Large intestine (tissue), 3 donors: ENCODE data around the gene GJD3. TPM values are rescaled to one million over a fixed set of nuclear protein-coding genes. Genes with fewer than 3 reads are reported as not detected.
"Not testable (repeated sequence)": the region's sequence is repeated elsewhere in the genome, so short reads cannot be mapped to it uniquely, and the experiment has no call there.

ENCODE experiments used
- DNase-seq, 2 donors: peaks; one replicate each; pipeline versions ENCODE4 v3.0.0 to v3.0.0-alpha.2; 2013
- H3K27ac ChIP-seq: one replicate; pipeline ENCODE4 v1.5.1; 2013; ENCODE audit warnings: low read length
- H3K27me3 ChIP-seq: 2 replicates; pipeline ENCODE4 v1.6.1; 2013; ENCODE audit warnings: low read length; ENCODE audit not compliant: control insufficient read depth, insufficient read depth
- H3K36me3 ChIP-seq: 2 replicates; pipeline ENCODE4 v1.6.1; 2013; ENCODE audit warnings: low read length; ENCODE audit not compliant: control insufficient read depth, insufficient read depth
- H3K4me1 ChIP-seq: one replicate; pipeline ENCODE4 v1.6.1; 2013; ENCODE audit warnings: low read length; ENCODE audit not compliant: control insufficient read depth, insufficient read depth
- H3K4me3 ChIP-seq: one replicate; pipeline ENCODE4 v1.5.1; 2013; ENCODE audit warnings: low read length
- H3K9me3 ChIP-seq: one replicate; pipeline ENCODE4 v1.6.1; 2013; ENCODE audit warnings: mild to moderate bottlenecking, low read depth, low read length, moderate library complexity; ENCODE audit not compliant: control insufficient read depth
- WGBS: methylation state at CpG from one replicate; pipeline ENCODE4 v1.1.5; 2013; ENCODE audit warnings: low lambda C conversion rate; ENCODE audit not compliant: insufficient coverage; 5-methylcytosine and 5-hydroxymethylcytosine counted together
- polyA plus RNA-seq: library from polyadenylated mRNA; unstranded; fragments of 120-200 nt; gene quantifications from one replicate; pipeline ENCODE4 v1.2.1, GENCODE V29; 2013

GJD3 gene
- polyA plus RNA-seq, 1 donor, result 0.36 TPM

- not testable (repeated sequence) for H3K36me3 ChIP-seq, H3K27me3 ChIP-seq, DNase-seq
Observed at GRCh38 chr17:40386555-40386954, 22.0 kb upstream of the GJD3 start.

GRCh38 chr17:40382251-40382650, 17.7 kb upstream of the GJD3 start:
- H3K27ac ChIP-seq, result no peak overlapping the region
- 85% methylated on average over 3 of the region's 4 CpGs for WGBS
- H3K4me3 ChIP-seq, result no peak overlapping the region
- no peak for DNase-seq
- H3K27me3 ChIP-seq, result no peaks in the 10 kb centered on the region
- H3K9me3 ChIP-seq, result no peaks in the 10 kb centered on the region
- no peaks in the 10 kb centered on the region for H3K4me1 ChIP-seq
- no peaks in the 10 kb centered on the region for H3K36me3 ChIP-seq

More at GRCh38 chr17:40386555-40386954, 22.0 kb upstream of the GJD3 start:
- WGBS, result 80% methylated on average over 1 of the region's 3 CpGs
- not testable (repeated sequence) for H3K9me3 ChIP-seq, H3K27ac ChIP-seq, H3K4me1 ChIP-seq, H3K4me3 ChIP-seq

- no peak for DNase-seq
- Histone ChIP-seq H3K4me3 (no peak overlapping the region), H3K9me3 (no peaks in the 10 kb centered on the region), H3K4me1 (no peaks in the 10 kb centered on the region), H3K36me3 (no peaks in the 10 kb centered on the region), H3K27me3 (no peaks in the 10 kb centered on the region), H3K27ac (no peak overlapping the region)
- WGBS, result 100% methylated on average over 1 of the region's 7 CpGs
Observed at GRCh38 chr17:40378966-40379365, 14.4 kb upstream of the GJD3 start.

GRCh38 chr17:40377832-40378231, 13.3 kb upstream of the GJD3 start:
- WGBS, result 100% methylated on average over 2 of the region's 13 CpGs
- no peaks in the 10 kb centered on the region for H3K27me3 ChIP-seq
- H3K9me3 ChIP-seq, result no peaks in the 10 kb centered on the region
- no peak for DNase-seq
- no peak overlapping the region for H3K27ac ChIP-seq
- no peak overlapping the region for H3K4me3 ChIP-seq
- no peaks in the 10 kb centered on the region for H3K36me3 ChIP-seq
- H3K4me1 ChIP-seq, result no peaks in the 10 kb centered on the region

GRCh38 chr17:40376541-40376940, 12.0 kb upstream of the GJD3 start:
- H3K36me3 ChIP-seq, H3K27ac ChIP-seq, H3K27me3 ChIP-seq, H3K4me1 ChIP-seq, H3K4me3 ChIP-seq, DNase-seq, H3K9me3 ChIP-seq: not testable (repeated sequence)
- no CpG with 5 or more reads among the region's 6 CpGs for WGBS

DNA sequence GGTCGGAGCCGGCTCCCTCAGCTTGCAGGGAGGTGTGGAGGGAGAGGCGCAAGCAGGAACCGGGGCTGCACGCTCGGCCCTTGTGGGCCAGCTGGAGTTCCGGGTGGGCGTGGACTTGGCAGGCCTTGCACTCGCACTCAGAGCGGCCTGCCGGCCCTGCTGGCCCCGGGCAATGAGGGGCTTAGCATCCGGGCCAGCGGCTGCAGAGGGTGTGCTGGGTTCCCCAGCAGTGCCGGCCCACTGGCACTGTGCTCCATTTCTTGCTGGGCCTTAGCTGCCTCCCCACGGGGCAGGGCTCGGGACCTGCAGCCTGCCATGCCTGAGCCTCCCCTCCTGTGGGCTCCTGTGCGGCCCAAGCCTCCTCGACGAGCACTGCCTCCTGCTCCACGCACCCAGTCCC, 11.2 kb upstream of the GJD3 start:
- H3K9me3 ChIP-seq, H3K27ac ChIP-seq, H3K4me3 ChIP-seq, H3K36me3 ChIP-seq, H3K27me3 ChIP-seq, H3K4me1 ChIP-seq, DNase-seq: not testable (repeated sequence)
- WGBS, result no CpG with 5 or more reads among the region's 21 CpGs

DNA sequence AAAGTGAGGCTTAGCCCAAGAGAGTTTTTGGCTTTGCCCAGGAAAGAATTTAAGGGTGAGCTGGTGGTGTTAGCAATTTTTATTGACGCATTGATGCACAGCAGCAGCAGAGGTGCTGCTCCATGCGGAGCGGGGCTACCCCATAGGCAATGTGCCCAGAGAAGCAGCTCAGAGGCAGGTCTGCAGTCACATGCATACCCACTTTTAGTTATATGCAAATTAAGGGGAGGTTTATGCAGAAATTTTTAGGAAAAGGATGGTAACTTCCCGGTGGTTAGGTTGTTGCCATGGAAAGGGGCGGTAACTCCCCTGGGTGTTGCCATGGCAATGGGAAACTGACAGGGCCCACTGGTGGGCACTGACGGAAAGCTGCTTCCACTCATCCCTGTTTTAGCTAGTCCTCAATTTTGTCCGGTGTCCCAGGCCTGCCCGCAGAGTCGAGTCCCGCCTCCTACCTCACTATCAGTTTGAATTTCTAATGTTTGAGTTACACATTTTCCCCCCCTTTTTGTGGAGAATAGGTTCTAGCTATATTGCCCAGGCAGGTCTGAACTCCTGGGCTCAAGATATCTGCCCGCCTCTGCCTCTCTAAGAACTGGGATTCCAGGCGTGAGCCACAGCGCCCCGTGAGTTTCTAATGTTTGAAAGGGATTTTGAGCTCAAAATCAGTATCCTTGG, 10.4 kb upstream of the GJD3 start:
- 93% methylated on average over 3 of the region's 14 CpGs for WGBS
- H3K4me3 ChIP-seq, result no peak overlapping the region

DNA sequence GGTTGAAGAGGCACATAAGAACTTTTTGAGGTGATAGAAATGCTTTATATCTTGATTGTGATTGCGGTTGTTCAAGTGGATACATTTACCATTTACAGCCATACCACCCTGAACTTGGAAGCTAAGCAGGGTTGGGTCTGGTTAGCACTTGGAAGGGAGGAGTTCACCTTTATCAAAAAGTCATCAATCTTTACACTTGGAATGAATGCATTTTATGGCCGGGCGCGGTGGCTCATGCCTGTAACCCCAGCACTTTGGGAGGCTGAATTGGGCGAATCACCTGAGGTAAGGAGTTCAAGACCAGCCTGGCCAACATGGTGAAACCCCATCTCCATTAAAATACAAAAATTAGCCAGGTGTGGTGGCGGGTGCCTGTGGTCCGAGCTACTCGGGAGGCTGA, 9.5 kb upstream of the GJD3 start:
- Histone ChIP-seq H3K27me3 (no peaks in the 10 kb centered on the region), H3K36me3 (no peaks in the 10 kb centered on the region), H3K27ac (no peak overlapping the region), H3K9me3 (peaks cover 3% of the 10 kb centered on the region), H3K4me1 (no peaks in the 10 kb centered on the region), H3K4me3 (no peak overlapping the region)
- DNase-seq, result no peak
- 80% methylated on average over 1 of the region's 8 CpGs for WGBS

More for the DNA sequence above, 10.4 kb upstream of the GJD3 start:
- no peak for DNase-seq
- H3K27ac ChIP-seq, result no peak overlapping the region
- H3K4me1 ChIP-seq, result no peaks in the 10 kb centered on the region
- H3K36me3 ChIP-seq, result no peaks in the 10 kb centered on the region
- H3K9me3 ChIP-seq, result peaks cover 3% of the 10 kb centered on the region
- H3K27me3 ChIP-seq, result no peaks in the 10 kb centered on the region

GRCh38 chr17:40373324-40373723, 8.8 kb upstream of the GJD3 start:
- no peaks in the 10 kb centered on the region for H3K4me1 ChIP-seq
- WGBS, result no CpG with 5 or more reads among the region's 4 CpGs
- H3K27ac ChIP-seq, result no peak overlapping the region
- H3K36me3 ChIP-seq, result no peaks in the 10 kb centered on the region
- no peak for DNase-seq
- H3K27me3 ChIP-seq, result no peaks in the 10 kb centered on the region
- no peak overlapping the region for H3K4me3 ChIP-seq
- H3K9me3 ChIP-seq, result peaks cover 3% of the 10 kb centered on the region

DNA sequence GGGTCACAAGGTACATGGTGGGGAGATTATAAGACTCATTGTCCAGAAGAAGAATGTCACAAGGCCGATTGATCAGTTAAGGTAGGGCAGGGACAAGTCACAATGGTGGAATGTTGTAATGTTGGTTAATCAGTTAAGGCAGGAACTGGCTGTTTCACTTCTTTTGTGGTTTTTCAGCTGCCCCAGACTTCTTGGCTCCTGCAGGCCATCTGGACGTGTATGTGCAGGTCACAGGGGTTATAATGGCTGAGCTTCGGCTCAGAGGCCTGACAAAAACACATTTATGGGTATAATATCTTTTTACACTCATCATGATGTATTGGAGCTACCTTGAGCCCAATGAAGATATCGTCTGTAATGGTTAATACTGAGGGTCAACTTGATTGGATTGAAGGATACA, 8.1 kb upstream of the GJD3 start:
- not testable (repeated sequence) for H3K36me3 ChIP-seq, H3K4me3 ChIP-seq, H3K27me3 ChIP-seq, H3K4me1 ChIP-seq, DNase-seq, H3K9me3 ChIP-seq, H3K27ac ChIP-seq
- no CpG with 5 or more reads among the region's 4 CpGs for WGBS

GRCh38 chr17:40372031-40372430, 7.5 kb upstream of the GJD3 start:
- Histone ChIP-seq H3K27me3 (no peaks in the 10 kb centered on the region), H3K36me3 (no peaks in the 10 kb centered on the region), H3K4me1 (no peaks in the 10 kb centered on the region), H3K9me3 (peaks cover 3% of the 10 kb centered on the region), H3K4me3 (no peak overlapping the region), H3K27ac (no peak overlapping the region)
- DNase-seq, result no peak
- no CpG with 5 or more reads among the region's 2 CpGs for WGBS
